ENCODE measurements around the gene PLD5.
"Not testable (repeated sequence)": the region's sequence is repeated elsewhere in the genome, so short reads cannot be mapped to it uniquely, and the experiment has no call there.

Gene PLD5

DNA sequence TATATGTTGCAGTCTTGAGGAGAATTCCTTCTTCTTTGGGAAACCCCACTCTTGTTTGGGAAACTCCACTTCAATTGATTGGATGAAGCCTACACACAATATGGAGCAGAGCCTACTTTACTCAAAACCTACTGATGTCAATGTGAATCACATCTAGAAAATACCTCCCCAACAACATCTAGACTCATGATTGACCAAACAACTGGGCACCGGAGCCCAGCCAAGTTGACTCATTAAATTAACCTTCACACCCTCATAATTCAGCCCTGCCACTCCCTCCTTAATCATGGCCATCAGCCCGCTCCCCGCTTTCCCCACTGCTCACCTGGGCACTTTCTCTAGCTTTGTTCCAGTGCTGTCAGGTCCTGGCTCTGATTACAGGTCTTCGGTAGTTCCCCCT lies 317.5 kb downstream of the PLD5 start:
- no peak for DNase-seq

DNA sequence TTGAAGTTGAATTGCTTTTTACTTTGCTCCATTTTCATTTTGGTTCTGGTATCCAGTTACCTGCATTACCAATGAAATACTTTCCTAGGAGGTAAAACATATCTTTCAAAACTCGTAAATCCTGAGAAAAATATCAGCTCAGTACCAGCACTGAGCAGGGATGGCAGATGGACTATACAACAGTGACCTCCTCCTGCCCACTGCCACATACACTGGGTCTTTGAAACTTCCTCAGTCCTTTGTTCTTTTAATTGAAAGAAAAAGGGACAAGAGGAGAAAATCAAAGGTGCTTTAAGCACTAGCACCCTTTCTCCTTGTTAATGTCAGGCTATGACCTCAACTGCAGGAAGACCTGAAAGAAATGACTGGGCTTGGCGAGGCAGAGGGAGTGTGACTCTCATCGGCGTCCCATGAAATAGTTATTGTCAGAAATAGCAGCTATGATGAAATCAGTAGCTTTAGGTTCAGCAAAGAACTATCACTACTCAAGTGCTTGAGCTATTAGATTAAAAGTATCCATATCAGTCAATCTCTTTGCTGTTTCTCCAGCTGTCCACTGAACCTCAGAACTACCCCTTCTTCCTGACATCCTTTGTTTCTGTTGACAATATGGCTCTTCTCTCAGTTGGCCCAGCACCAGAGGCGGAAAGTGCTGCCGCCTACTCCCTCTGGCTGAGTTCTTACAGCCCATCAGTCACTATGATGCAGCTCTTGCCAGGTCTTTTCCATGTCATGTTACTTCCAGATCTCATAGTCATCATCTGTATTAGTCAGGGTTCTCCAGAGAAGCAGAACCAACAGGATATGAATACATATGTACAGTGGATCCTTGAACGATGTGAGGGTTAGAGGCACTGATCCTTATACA lies 318.6 kb downstream of the PLD5 start:
- DNase-seq, result no peak

DNA sequence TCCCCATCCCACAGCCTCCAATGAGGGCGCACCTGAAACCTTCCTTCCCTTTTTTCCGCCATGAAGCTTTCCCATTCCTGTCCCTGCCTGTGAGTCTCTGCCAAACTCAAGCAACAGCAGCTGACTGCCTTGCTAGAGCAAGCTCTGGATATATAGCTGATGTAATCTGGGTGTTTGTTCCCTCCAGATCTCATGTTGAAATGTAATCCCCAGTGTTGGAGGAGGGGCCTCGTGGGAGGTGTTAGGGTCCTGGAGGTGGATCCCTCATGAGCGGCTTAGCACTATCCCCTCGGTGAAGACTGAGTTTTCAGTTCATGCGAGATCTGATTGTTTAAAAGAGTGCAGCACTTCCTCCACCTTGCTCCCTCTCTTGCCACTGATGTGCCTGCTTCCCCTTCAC lies 321.2 kb downstream of the PLD5 start:
- DNase-seq, result no peak

DNA sequence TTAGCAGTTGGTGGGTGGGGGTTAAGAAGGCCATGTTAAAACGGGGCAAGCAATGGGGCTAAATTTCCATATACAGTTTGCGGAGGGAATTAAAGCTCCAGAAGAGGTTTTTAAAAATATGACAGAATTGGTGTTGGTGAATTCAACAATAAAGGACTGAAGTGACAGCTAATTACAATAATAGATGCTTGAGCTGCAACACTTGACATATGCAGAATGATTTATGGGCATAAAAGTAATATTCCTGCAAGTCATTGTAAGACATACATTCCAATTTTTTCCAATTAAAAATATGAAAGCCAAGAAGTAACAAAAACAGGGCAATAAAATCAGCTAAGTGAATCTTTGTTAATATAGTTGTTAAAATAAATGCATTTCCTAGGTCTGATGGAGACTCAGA lies 323.4 kb downstream of the PLD5 start:
- DNase-seq, result no peak

DNA sequence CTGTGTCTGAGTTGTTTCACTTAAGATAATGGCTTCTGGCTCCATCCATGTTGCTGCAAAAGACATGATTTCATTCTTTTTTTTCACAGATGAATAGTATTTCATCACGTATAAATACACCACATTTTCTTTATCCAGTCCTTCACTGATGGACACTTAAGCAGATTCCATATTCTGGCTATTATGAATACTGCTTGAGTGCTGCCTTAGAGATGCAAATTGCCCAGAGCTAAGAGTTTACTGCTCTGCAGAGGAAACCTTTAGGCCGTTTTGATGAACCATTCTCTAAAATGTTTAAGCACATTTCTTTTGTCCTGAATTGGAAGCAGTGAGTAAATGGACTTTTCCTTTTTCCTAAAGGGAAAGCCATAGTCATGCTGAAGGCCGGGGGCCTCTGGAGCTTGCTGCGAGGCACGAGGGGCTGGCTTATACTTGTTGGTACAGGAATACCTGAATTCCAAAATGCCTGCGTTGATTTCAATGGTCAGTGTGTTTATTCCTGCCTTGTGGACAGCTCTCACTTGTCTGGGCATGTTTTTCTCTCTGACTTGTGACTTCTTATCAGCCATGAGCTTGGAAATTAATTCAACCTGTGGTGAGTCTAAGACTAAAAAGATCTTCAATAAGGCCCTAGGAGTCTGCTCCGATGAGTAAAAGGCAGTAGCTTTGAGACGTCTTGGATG lies 324.6 kb downstream of the PLD5 start:
- no peak for DNase-seq

DNA sequence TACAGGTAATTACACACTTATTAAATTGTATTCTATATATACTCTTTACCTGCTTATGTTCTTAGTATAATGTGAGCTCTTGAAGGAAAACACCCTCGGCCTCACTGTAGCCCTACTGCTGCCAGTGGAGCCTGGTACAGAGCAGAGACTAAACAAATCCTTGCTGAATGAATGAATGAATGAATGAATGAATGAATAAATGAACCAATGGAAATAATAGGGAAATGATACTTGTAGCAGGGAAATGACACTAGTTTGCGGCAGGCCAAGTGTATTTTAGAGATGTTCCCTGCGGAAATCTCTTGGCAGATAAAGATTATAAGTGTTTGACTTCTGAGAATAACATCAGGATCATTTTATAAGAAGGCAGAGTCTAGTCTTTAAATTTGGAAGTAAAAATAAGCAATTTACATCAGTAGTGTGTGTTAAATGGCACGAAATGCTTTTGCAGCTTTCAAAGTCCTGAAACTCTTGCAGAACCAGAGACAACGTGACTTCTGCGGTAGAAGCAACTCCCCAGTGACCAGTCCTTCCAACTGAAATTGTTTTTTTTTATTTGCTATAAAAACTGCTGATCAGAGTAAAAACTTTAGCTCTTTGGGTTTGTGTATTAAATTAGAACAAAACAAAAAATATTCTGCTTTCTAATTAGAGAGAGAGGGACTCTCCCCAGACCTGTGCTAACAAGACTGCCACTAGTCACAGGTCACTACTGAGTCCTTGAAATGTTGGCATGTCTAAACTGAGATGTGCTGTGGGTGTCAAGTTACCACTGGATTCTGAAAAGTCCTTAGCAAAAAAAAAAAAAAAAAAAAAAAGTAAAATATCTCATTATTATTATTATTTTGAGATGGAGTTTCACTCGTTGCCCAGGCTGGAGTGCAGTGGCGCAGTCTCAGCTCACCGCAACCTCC lies 326.3 kb downstream of the PLD5 start:
- DNase-seq, result no peak

DNA sequence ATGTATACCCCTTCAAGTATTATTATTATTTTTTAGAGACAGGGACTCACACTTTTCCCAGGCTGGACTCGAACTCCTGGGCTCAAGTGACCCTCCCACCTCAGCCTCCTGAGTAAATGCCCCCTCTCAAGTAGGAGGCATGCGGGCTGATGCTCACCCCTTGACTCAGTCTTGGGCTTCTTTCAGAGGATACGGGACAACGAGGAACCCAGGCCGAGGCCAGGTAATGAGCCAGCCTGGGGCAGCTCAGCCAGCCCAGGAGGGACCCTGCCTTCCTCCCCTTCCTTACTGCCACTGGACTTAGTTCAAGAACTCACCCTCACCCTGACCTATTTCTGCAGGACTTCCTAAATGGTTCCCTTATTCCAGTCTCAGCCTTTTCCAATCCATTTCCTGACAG lies 327.6 kb downstream of the PLD5 start:
- DNase-seq, result no peak

DNA sequence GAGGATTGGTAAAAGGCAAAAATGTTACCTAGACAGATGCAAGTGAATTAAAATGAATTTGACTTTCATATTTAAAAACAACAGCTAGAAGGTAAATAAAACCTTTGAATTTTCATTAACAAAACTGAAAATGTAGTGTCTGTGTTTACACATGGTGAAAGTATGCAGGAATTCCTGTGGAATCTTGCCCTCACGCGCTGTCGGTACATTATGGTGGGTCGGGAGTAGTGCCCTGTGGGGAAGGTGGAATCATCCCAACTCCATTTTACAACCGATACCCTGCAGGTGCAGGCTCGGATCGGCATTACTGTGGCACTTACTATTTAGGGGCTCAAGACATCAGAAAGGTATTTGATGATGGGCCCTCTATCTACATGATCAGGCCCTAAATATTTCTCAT lies 328.4 kb downstream of the PLD5 start:
- DNase-seq, result no peak

DNA sequence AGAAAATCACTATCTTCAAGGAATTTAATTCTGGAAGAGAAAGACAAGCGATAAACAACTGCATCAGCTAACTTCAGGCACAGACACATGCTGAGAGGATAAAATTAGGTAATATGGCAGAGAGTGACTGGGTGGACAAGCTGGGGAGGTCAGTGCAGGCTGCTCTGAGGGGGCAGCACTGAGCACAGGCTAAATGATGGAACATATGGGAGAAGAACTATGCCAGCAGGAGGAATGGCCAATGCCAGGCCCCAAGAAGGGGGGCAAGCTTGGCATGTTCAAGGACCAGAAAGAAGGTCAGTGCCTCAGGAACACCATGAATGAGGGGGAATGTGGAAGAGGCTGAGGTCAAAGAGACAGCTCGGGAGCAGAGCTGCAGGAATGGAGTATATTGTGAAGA lies 334.9 kb downstream of the PLD5 start:
- DNase-seq, result no peak

DNA sequence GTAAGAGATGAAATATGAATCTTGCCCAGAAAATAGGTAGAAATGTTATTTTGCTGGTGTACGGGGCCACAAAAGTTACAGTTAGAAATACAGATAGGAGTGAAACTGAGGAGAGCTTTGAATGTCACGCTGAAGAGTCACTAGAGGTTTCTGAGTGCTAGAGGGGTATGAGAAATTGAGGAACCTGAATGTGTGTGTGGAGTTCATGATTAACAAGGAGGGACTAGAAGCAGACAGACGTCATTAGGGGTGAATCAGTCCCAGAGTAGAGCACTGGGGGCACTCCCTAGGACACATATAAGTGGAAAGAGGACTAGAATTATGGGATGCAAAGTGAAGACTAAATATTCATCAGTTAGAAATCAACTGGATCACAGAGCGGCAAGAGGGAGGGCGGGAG lies 336.7 kb downstream of the PLD5 start:
- DNase-seq, result no peak

DNA sequence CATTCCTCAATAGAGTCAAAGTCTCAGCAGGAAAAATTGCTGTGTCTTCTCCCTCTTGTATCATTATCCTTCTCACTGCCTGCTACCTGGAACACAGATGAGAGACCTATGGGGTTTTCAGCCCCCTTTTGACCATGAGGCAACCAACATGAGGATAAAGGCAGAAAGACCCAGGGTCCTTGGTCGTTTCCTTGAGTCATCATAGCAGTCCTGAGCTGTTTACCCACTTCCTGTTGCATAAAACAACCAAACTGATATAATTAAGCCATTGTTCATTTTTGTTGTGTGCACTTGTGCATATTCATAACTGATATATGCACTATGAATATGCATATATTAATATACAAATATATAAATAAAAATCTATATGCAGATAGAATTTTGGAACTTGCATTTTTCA lies 337.3 kb downstream of the PLD5 start:
- no peak for DNase-seq

DNA sequence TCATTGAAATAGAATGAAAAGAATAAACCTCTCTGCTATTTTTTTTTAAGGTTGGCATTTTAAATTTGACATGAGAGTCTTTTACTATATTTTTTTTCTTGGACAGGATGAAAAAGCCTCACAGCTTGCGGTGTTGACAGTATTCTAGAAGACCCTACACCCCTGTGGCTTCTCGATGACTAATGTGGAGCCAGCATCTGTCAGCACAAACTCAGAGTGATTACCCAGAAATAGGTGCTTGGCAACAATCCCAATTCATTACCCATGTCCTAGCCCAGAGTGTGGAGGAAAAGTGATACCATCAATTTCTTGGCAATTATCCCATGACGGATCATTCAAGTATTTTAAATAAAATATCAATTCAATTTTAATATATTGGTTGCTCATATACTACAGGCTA lies 338.8 kb downstream of the PLD5 start:
- DNase-seq, result no peak

DNA sequence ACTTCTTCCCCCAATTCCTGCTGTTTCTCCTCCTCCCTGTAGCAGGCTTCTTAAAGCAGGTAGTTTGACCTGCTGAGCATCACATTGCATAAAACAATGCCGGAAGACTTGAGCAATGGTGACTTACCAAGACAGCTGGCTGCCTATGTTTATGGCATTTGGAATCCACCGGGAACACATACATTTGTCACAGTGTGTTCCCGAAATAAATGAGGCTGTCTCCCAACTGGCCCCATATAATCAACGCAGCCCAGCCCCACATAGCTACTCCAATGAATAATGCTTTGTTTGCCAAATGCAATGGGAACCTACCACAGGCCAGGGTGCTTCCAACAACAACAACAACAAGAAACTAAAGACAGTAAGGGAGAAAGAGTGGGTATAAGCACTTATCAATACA lies 339.5 kb downstream of the PLD5 start:
- no peak for DNase-seq

DNA sequence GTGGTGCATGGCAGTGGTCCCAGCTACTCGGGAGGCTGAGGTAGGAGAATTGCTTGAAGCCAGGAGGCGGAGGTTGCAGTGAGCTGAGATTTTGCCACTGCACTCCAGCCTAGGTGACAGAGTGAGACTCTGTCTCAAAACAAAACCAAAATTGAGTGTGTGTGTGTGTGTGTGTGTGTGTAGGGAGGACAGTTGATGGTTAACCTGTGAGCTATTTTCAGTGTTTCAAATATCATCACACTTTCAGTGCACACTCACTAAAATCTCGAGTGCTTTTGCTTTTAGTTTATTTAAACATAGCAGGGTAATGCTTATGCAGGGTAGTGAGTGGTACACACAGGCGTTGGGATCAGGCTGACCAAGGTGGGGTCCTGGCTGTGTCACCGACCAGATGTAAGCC lies 344.7 kb downstream of the PLD5 start:
- not testable (repeated sequence) for DNase-seq

DNA sequence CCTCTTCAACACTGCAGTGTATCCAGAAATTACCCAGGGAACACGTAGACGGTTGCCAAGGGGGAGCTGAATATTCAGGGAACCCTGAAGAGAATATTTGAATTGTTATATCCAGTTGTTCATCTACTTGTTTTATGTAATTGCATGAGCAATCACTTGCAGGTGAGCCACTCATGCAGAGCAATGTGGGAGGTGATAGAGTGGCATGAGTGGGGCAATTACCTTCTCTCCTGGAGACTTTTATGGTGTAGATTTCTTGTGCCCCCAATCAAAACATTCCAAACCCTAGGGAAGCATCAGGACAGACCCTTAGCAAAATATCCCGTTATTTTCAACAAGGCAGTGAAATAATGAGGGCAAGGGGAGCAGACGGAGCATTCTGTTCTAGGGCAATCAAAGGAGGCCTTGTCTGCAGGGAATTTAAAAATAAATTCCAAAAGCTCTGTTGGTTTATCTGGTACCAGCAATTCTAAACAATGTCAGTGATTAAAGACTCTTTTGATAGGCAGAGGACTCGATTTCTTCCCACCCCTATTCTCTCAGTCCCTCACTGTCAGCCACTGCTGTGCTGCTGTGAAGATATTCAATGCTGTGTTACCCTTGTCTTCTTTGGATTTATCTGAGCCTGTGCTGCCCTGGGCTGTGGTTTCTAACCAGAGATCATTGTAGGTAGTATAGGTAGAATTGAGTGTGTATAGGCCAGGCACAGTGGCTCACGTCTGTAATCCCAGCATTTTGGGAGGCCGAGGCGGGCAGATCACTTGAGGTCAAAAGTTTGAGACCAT lies 345.4 kb downstream of the PLD5 start:
- no peak for DNase-seq

DNA sequence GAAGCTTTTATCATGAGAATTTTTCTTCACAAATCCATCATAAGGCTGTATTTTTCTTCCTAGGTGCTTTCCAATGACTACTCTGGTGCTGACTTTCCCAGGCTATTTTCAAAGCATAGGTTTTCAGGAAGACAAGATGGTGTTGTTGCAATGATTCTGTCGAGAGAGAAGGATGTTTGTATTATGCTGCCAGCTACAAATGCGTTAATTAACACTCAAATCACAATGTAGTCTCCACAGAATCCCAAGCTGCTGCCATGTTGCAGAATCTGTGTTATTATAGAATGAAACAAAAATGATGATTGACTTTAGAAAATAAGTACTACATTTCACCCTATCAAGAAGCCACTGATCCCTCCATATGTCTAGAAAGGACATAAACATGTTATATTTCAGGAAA lies 346.1 kb downstream of the PLD5 start:
- DNase-seq, result no peak

DNA sequence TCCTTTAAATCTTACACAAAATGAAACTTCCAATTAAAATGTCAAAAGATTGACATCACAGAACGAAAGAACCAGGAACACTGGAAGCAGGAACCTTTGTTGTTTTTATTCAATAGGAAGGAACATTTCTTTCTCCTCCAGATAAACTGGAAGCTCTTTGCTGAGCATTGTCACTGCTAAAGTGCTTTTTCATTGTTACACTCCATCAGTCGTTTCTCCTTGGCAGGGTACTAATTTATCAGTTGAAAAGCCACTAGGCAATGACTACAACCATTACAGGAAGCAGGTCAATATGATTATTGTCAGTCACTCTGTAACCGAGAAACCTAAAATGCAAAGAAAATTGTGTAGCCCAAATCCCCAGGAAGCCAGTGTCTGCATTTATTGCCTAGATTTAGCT lies 362.4 kb downstream of the PLD5 start:
- DNase-seq, result no peak

DNA sequence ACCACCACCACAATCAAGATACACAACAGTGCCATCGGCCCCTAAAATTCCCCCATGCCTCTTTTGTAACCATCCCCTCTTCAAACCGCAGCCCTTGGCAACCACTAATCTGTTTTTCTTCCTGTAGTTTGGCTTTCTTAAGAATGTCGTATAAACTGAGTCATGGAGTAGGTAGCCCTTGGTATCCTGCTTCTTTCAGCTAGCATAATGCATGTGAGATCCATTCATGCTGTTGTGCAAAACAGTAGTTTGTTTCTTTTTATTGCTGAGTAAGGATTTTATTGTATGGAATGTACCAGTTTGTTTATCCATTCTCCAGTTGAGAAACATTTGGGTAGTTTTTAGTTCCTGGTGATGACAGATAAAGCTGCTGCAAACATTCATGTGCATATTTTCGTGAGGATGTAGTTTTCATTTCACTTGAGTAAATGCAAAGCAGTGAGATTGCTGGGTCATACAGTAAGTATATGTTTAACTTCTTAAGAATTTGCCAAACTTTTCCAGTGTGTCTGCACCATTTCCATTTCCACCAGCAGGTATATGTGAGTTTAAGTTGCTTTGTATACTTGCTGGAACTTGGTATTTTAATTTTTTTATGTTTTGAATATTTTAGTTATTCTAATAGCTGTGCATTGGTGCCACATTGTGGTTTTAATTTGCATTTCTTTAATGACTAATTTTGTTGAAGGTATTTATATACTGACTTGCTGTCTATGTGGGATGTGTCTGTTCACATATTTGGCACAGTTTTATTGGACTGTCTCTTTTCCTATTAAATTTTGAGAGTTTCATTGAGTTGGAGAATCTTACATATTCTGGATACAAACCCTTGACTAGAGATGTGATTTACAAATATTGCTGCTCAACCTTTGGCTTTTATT lies 377.2 kb downstream of the PLD5 start:
- DNase-seq, result no peak

DNA sequence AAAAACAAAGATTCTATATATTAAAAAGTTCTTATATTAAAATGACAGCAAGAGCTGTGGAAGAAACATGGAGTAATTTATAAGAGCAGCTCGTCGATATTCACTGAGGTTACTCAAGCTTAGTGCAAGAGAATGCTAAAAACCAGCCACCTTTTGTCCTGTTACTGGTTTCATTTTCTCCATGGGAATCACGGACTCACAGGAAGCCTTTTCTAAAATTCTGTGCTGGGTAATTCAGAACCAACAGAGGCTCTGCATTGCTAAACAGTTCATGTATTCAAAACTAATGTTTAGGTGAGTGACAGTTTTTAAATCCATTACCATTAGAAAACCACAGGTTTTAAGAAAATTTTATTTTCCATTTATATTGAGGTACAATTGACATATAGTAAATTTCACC lies 377.8 kb downstream of the PLD5 start:
- DNase-seq, result no peak

DNA sequence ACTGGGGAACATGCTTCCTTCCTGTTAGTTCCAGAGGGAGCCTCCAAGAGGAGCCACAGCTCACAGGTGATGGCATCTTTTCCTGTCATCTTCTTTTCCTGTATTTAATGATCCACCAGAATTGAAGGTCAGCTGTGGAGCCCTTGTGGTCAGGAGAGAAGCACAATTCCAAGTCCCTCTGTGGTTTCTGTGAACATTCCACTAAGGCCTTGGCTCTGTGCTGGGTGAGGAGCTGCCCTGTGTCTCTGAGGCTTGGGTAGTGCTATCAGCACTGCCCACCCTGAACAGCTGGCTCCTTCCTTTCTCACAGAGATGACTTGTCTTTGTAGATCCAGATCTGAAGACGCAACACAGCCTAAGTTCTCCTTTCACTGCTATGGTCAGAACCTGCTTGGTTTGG lies 383.7 kb downstream of the PLD5 start:
- DNase-seq, result no peak

DNA sequence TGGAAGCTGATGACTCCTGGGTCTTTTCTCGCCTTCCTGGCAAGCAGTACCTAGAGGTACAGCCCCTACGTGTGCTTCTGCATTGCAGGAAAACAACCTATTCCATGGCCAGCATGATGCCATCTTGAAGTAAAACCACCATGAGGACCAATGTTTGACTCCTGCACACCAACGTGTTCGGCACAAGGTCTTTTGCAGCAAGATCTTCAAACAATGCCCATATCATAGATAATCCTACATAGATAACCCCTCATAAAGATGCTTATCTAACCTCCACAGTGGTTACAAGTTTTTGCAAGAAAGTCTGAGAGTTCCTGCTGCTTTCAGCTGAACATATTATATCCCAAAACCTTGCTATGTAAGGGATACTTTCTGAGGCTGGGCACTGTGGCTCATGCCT lies 384.5 kb downstream of the PLD5 start:
- no peak for DNase-seq

DNA sequence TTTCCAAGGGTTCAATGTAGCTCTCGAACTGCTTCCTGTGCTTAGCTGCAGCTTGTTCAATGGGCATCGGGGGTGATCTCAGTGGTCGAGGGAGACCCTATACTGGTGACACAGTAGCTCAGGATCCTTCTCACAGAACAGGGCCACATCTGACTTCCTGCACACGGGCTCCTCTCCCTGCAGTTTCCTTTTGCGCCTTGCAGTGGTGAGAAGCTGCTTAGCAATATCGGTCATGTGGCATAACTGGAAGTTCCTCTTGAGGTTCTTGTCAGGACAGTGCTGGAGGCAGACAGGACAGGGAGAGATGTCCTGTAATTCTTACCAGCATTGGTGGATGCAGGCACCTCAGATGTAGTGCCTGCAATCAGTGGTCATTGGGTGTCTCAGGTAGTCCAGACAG lies 385.1 kb downstream of the PLD5 start:
- no peak for DNase-seq

All from retina (tissue), 1 donor.